Measurements from ENCODE around the gene CMBL.

CMBL gene

DNA sequence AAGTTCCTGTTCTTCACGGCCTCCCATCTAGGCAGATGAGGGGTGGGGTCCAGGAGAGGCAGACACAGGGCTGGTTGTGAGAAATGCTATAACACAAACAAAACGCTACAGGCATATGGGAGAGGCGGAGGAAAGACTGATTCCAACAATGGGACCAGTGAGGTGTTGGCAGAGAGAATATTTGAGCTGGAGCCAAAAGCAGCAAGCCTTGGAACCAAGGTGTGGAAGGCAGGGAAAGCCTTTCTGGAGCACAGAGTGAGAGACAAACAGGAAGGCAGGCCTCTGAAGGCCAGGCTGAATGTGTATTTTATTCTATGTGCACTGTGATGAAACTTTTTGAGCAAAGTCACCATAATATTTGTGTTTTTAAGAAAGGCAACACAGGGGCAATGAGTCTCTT lies 60.9 kb downstream of the CMBL start:
- TF ChIP-seq NFIC (IDR thresholded peaks at IDR 0.05) = peak; percentile 80
- no peak for TF ChIP-seq FOXM1 (IDR thresholded peaks at IDR 0.05; ENCODE audit: borderline replicate concordance, low read depth)

GRCh38 chr5:10244342-10244944 lies 63.3 kb downstream of the CMBL start:
- TF ChIP-seq TEAD4 (IDR thresholded peaks at IDR 0.05) (no peak), CEBPB (IDR thresholded peaks at IDR 0.05) (no peak), TAF1 (IDR thresholded peaks at IDR 0.05; ENCODE audit: low read depth) (no peak), RAD21 (IDR thresholded peaks at IDR 0.05; ENCODE audit: low read depth) (no peak)
- TF ChIP-seq, protein P1, sequence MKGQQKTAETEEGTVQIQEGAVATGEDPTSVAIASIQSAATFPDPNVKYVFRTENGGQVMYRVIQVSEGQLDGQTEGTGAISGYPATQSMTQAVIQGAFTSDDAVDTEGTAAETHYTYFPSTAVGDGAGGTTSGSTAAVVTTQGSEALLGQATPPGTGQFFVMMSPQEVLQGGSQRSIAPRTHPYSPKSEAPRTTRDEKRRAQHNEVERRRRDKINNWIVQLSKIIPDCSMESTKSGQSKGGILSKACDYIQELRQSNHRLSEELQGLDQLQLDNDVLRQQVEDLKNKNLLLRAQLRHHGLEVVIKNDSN (IDR thresholded peaks at IDR 0.05) = no peak

DNA sequence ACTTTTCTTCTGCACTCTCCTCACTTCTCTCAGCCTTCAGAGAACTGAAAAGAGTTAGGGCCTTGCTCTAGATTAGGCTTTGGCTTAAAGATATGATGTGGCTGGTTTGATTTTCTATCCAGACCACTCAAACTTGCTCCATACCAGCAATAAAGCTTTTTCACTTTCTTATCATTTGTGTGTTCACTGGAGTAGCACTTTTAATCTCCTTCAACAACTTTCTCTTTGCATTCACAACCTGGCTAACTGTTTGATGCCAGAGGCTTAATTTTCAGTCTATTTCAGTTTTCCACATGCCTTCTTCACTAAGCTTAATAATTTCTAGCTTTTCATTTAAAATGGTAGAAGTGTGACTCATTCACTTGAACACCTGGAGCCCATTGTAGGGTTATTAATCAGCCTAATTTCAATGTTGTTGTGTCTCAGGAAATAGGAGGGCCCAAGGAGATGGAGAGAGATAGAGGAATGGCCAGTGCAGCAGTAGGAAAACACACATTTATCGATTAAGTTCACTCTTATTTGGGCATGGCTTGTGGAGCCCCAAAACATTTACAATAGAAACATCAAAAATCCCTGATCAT lies 64.0 kb downstream of the CMBL start:
- TF ChIP-seq, protein P1 (IDR thresholded peaks at IDR 0.05) = no peak
- no peak for TF ChIP-seq TCF12 (IDR thresholded peaks at IDR 0.05; ENCODE audit: low read depth)
- TF ChIP-seq CEBPB (IDR thresholded peaks at IDR 0.05) = no peak
- no peak for TF ChIP-seq EP300 (IDR thresholded peaks at IDR 0.05; ENCODE audit: borderline replicate concordance)
- TF ChIP-seq TAF1 (IDR thresholded peaks at IDR 0.05; ENCODE audit: low read depth) = no peak
- TF ChIP-seq ZBTB7A (IDR thresholded peaks at IDR 0.05; ENCODE audit: low read depth) = no peak
- no peak for TF ChIP-seq REST (IDR thresholded peaks at IDR 0.05; ENCODE audit: low read depth)
- no peak for TF ChIP-seq YY1 (IDR thresholded peaks at IDR 0.05; ENCODE audit: low read depth)
- no peak for TF ChIP-seq CREB1 (IDR thresholded peaks at IDR 0.05; ENCODE audit: low read depth)
- no peak for TF ChIP-seq NFIC (IDR thresholded peaks at IDR 0.05)
- TF ChIP-seq RAD21 (IDR thresholded peaks at IDR 0.05; ENCODE audit: low read depth) = no peak
- TF ChIP-seq EGR1 (IDR thresholded peaks at IDR 0.05) = no peak
- no peak for TF ChIP-seq MAX (IDR thresholded peaks at IDR 0.05)
- TF ChIP-seq TEAD4 (IDR thresholded peaks at IDR 0.05) = no peak
- no peak for TF ChIP-seq FOXM1 (IDR thresholded peaks at IDR 0.05; ENCODE audit: borderline replicate concordance, low read depth)

GRCh38 chr5:10235350-10235749 lies 72.4 kb downstream of the CMBL start:
- no peak for TF ChIP-seq MAX (IDR thresholded peaks at IDR 0.05)
- no peak for TF ChIP-seq EGR1 (IDR thresholded peaks at IDR 0.05)
- no peak for TF ChIP-seq TCF12 (IDR thresholded peaks at IDR 0.05; ENCODE audit: low read depth)
- TF ChIP-seq NFIC (IDR thresholded peaks at IDR 0.05) = no peak
- TF ChIP-seq TAF1 (IDR thresholded peaks at IDR 0.05; ENCODE audit: low read depth) = no peak
- no peak for TF ChIP-seq EP300 (IDR thresholded peaks at IDR 0.05; ENCODE audit: borderline replicate concordance)
- no peak for TF ChIP-seq FOXM1 (IDR thresholded peaks at IDR 0.05; ENCODE audit: borderline replicate concordance, low read depth)
- TF ChIP-seq YY1 (IDR thresholded peaks at IDR 0.05; ENCODE audit: low read depth) = no peak
- no peak for TF ChIP-seq REST (IDR thresholded peaks at IDR 0.05; ENCODE audit: low read depth)
- no peak for TF ChIP-seq ZBTB7A (IDR thresholded peaks at IDR 0.05; ENCODE audit: low read depth)
- no peak for TF ChIP-seq CEBPB (IDR thresholded peaks at IDR 0.05)
- no peak for TF ChIP-seq CREB1 (IDR thresholded peaks at IDR 0.05; ENCODE audit: low read depth)
- TF ChIP-seq TEAD4 (IDR thresholded peaks at IDR 0.05) = no peak

GRCh38 chr5:10233505-10233904 lies 74.2 kb downstream of the CMBL start:
- TF ChIP-seq CEBPB (IDR thresholded peaks at IDR 0.05) (peak; percentile 73), EP300 (IDR thresholded peaks at IDR 0.05; ENCODE audit: borderline replicate concordance) (no peak), RAD21 (IDR thresholded peaks at IDR 0.05; ENCODE audit: low read depth) (peak; percentile 56), TEAD4 (IDR thresholded peaks at IDR 0.05) (no peak)
- TF ChIP-seq, protein P1 (IDR thresholded peaks at IDR 0.05) = no peak

DNA sequence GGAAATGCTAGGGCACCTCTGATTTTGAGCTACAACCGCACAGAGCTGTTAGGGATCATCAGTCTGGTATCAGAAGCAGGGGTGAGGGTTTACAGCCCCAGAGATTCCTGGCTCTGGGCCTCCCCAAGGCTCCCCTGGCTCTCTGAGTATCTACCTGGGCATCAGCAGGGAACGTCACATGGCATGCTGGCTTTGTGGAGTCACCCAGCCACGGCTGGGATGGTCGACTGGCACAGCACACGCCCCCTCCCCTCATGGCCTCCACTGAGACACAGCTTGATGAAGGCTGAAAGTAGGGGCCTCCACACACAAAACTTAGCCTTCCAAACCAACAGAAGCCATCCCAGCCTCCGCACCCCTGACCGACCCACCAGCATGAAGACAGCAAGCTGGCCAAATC lies 74.7 kb downstream of the CMBL start:
- TF ChIP-seq MAX (IDR thresholded peaks at IDR 0.05) (no peak), EP300 (IDR thresholded peaks at IDR 0.05; ENCODE audit: borderline replicate concordance) (no peak), YY1 (IDR thresholded peaks at IDR 0.05; ENCODE audit: low read depth) (no peak), CEBPB (IDR thresholded peaks at IDR 0.05) (no peak), EGR1 (IDR thresholded peaks at IDR 0.05) (no peak), TAF1 (IDR thresholded peaks at IDR 0.05; ENCODE audit: low read depth) (no peak), TEAD4 (IDR thresholded peaks at IDR 0.05) (no peak), ZBTB7A (IDR thresholded peaks at IDR 0.05; ENCODE audit: low read depth) (no peak), NFIC (IDR thresholded peaks at IDR 0.05) (no peak)
- TF ChIP-seq, protein P1 (IDR thresholded peaks at IDR 0.05) = no peak
